GM10248 (cell line): ENCODE measurements around the gene BICD1.
A peak's percentile ranks its signal among the peaks of the same experiment; 100 is the strongest.

Experiments
- CTCF ChIA-PET: fragments of 300-600 bp; sonication (Branson Sonifier 250); formaldehyde crosslinking; extraction: SDS; loops from one replicate; lab custom pipeline; 2021; ENCODE audit warnings: antibody characterized with exemption; lab: Yijun Ruan, JAX
- POLR2A ChIA-PET: fragments of 350-650 bp; sonication (Branson Sonifier 250); formaldehyde crosslinking; extraction: SDS; loops from one replicate; lab custom pipeline; 2020; ENCODE audit warnings: antibody characterized with exemption; lab: Yijun Ruan, JAX
- DNase-seq: peaks from one replicate; pipeline ENCODE4 v3.0.0; 2012; ENCODE audit errors: extremely low spot score
- CTCF ChIP-seq: IDR thresholded peaks from 2 replicates; pipeline ENCODE4 v1.5.1; 2012; ENCODE audit warnings: mild to moderate bottlenecking, low read depth; ENCODE audit errors: extremely low read depth, missing control alignments, control extremely low read depth

BICD1 gene

GRCh38 chr12:32125455-32126084 is 18.9 kb downstream of the BICD1 start:
- no peak for DNase-seq
- TF ChIP-seq CTCF = no peak
- POLR2A ChIA-PET = interaction anchor here (1.2 kb wide), 1 partner anchor 13 kb away, joined by 5 read pairs; no protein-coding TSS in a partner anchor
- CTCF ChIA-PET = interaction anchor here (1.2 to 1.8 kb wide), 6 partner anchors 8 to 133 kb away, joined by 3 to 12 read pairs (median 4); partner anchors contain the start of gene BICD1

- no peak for TF ChIP-seq CTCF
- DNase-seq = no peak
- CTCF ChIA-PET = interaction anchor here (0.6 kb wide), 1 partner anchor 899 kb away, joined by 3 read pairs; no protein-coding TSS in a partner anchor
- POLR2A ChIA-PET = no interaction called here
Observed at GRCh38 chr12:32126720-32127119, 20.1 kb downstream of the BICD1 start.

- TF ChIP-seq CTCF = no peak
- ChIA-PET CTCF (interaction anchor here (0.7 kb wide), 2 partner anchors 17 to 40 kb away, joined by 3 read pairs; no protein-coding TSS in a partner anchor), POLR2A (no interaction called here)
- DNase-seq = no peak
Observed at GRCh38 chr12:32131666-32132065, 25.0 kb downstream of the BICD1 start.

- DNase-seq = peak; percentile 51
- CTCF ChIA-PET = interaction anchor here (0.7 to 2.5 kb wide), 8 partner anchors 10 to 481 kb away, joined by 3 to 12 read pairs (median 3); no protein-coding TSS in a partner anchor
- TF ChIP-seq CTCF = no peak
- POLR2A ChIA-PET = no interaction called here
Observed at GRCh38 chr12:32134101-32134888, 27.6 kb downstream of the BICD1 start.

- DNase-seq = no peak
- ChIA-PET POLR2A (no interaction called here), CTCF (interaction anchor here (1.4 kb wide), 1 partner anchor 21 kb away, joined by 4 read pairs; no protein-coding TSS in a partner anchor)
- no peak for TF ChIP-seq CTCF
Observed at GRCh38 chr12:32135967-32136366, 29.3 kb downstream of the BICD1 start.

GRCh38 chr12:32136404-32136803 is 29.8 kb downstream of the BICD1 start:
- ChIA-PET POLR2A (no interaction called here), CTCF (interaction anchor here (1.4 kb wide), 1 partner anchor 21 kb away, joined by 4 read pairs; no protein-coding TSS in a partner anchor)
- TF ChIP-seq CTCF = no peak
- no peak for DNase-seq
